HepG2 (cell line): ENCODE data around the gene ZNF581. TPM values are rescaled to one million over a fixed set of nuclear protein-coding genes. Genes with fewer than 3 reads are reported as not detected.

Experiments
- BRCA1 ChIP-seq: sonication (generic); formaldehyde crosslinking; IDR thresholded peaks from 2 replicates; pipeline ENCODE4 v1.4.0; 2020; ENCODE audit warnings: missing genetic modification reagents
- HNF4G ChIP-seq, 2 experiments: sonication (generic) in 1 of 2; formaldehyde crosslinking in 1 of 2; IDR thresholded peaks; 2 replicates each; pipeline versions ENCODE4 v1.4.0 to v1.6.1; 2011 to 2020; ENCODE audit warnings: borderline replicate concordance in 2 of 2, low read depth in 2 of 2, mild to moderate bottlenecking in 2 of 2, low read length in 1 of 2, missing genetic modification reagents in 1 of 2, moderate library complexity in 1 of 2
- MEIS1 ChIP-seq: sonication (generic); formaldehyde crosslinking; IDR thresholded peaks from 2 replicates; pipeline ENCODE4 v1.9.0; 2021; ENCODE audit warnings: mild to moderate bottlenecking, missing genetic modification reagents, moderate library complexity, borderline replicate concordance
- MXI1 ChIP-seq: IDR thresholded peaks from 3 replicates; pipeline ENCODE4 v1.6.1; 2012; ENCODE audit warnings: low read depth, low read length, inconsistent platforms, borderline replicate concordance
- ZNF180 ChIP-seq: sonication (generic); formaldehyde crosslinking; IDR thresholded peaks from 2 replicates; pipeline ENCODE4 v1.4.0; 2020; ENCODE audit warnings: low read depth, missing genetic modification reagents, borderline replicate concordance
- ZNF589 ChIP-seq: sonication (generic); formaldehyde crosslinking; conservative IDR thresholded peaks from 2 replicates; pipeline ENCODE4 v1.8.0; 2022; ENCODE audit warnings: mild to moderate bottlenecking, moderate library complexity, missing genetic modification reagents
- ZNF749 ChIP-seq: sonication (generic); formaldehyde crosslinking; IDR thresholded peaks from 2 replicates; pipeline ENCODE4 v1.8.0; 2022; ENCODE audit warnings: mild to moderate bottlenecking, missing genetic modification reagents, moderate library complexity, borderline replicate concordance
- polyA plus RNA-seq, 8 experiments: library from polyadenylated mRNA; depleted of rRNA in 3 of 8; stranded (reverse) in 7 of 8; unstranded in 1 of 8; fragments of >200 nt; fragmentation: Illumina TruSeq in 4 of 8; extraction: Trizol in 4 of 8; gene quantifications; 2 replicates each; pipeline versions ENCODE4 v1.2.1 to v1.2.3, GENCODE V29; 2011 to 2016; ENCODE audit warnings: low read depth in 4 of 8, missing spikeins in 1 of 8, mixed read lengths in 1 of 8; ENCODE audit not compliant: insufficient read depth in 1 of 8
- total RNA-seq, 5 experiments: library from RNA; depleted of rRNA; stranded (reverse); fragments of >200 nt; fragmentation: Illumina TruSeq; extraction: Trizol; gene quantifications; 2 replicates each; pipeline ENCODE4 v1.2.3, GENCODE V29; 2016; ENCODE audit warnings: low read depth in 1 of 5
- TF ChIP-seq, protein P1 (sequence below): sonication (generic); formaldehyde crosslinking; IDR thresholded peaks from 2 replicates; pipeline ENCODE4 v1.8.0; 2022; ENCODE audit warnings: mild to moderate bottlenecking, missing genetic modification reagents; ENCODE audit not compliant: insufficient replicate concordance
- TF ChIP-seq, protein P2 (sequence below): sonication (generic); formaldehyde crosslinking; IDR thresholded peaks from 2 replicates; pipeline ENCODE4 v1.5.1; 2020; ENCODE audit warnings: missing genetic modification reagents, mild to moderate bottlenecking, borderline replicate concordance
- TF ChIP-seq, protein P3 (sequence below): sonication (generic); formaldehyde crosslinking; IDR thresholded peaks from 2 replicates; pipeline ENCODE4 v1.4.0; 2020; ENCODE audit warnings: missing genetic modification reagents, borderline replicate concordance
- TF ChIP-seq, protein P4 (sequence below): sonication (generic); formaldehyde crosslinking; IDR thresholded peaks from 2 replicates; pipeline ENCODE4 v1.4.0; 2020; ENCODE audit warnings: missing genetic modification reagents
- TF ChIP-seq, protein P5 (sequence below): sonication (generic); formaldehyde crosslinking; IDR thresholded peaks from 2 replicates; pipeline ENCODE4 v1.5.1; 2020; ENCODE audit warnings: missing genetic modification reagents, mild to moderate bottlenecking, borderline replicate concordance
- TF ChIP-seq, protein P6 (sequence below): sonication (generic); formaldehyde crosslinking; IDR thresholded peaks from 2 replicates; pipeline ENCODE4 v1.5.0; 2020; ENCODE audit warnings: mild to moderate bottlenecking, missing genetic modification reagents, borderline replicate concordance

Gene ZNF581
- total and polyA plus RNA-seq, 2 of the 13 experiments (the other 11 are each of a cell fraction or from before 2014, with no cell fraction given), result 19.6 to 49.5 TPM

DNA sequence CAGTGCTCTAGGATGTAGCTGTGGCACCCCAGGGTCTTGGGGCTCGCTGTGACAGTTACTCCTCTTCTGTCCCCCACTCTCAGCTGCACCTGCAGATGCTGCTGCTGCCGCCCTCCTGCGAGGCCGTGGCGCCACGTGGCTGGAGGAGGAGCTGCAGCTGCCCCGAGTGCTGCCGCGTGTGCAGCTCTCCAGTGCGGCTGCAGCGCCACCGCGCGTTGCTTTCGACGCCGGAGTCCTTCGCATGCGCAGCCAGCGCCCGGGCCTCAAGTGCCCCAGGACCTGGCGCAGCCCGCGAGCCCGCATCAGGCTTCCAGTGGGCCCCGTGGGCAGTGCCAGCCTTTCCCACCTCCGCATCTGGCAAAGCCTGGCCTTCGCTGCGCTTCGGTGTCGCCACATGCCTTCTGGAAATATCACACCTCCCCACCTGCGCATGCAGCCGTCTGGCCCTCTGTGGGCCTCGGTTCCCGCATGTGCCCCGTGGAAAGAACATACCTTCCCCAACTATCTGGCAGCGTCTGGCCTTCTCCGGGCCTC lies 3.3 kb upstream of the ZNF581 start (continued):
- TF ChIP-seq, protein P1, sequence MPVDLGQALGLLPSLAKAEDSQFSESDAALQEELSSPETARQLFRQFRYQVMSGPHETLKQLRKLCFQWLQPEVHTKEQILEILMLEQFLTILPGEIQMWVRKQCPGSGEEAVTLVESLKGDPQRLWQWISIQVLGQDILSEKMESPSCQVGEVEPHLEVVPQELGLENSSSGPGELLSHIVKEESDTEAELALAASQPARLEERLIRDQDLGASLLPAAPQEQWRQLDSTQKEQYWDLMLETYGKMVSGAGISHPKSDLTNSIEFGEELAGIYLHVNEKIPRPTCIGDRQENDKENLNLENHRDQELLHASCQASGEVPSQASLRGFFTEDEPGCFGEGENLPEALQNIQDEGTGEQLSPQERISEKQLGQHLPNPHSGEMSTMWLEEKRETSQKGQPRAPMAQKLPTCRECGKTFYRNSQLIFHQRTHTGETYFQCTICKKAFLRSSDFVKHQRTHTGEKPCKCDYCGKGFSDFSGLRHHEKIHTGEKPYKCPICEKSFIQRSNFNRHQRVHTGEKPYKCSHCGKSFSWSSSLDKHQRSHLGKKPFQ (CRISPR knock-in tag), result no peak
- TF ChIP-seq ZNF749 (CRISPR knock-in tag) (0 out of 2 replicates have a peak, but pooled peaks have one; percentile 63), ZNF589 (CRISPR knock-in tag) (0 out of 2 replicates have a peak, but pooled peaks have one; percentile 64), MEIS1 (CRISPR knock-in tag) (no peak), BRCA1 (no peak), HNF4G (IDR thresholded peaks at IDR 0.05; ENCODE audit: borderline replicate concordance, low read depth, low read length) (no peak), HNF4G (CRISPR knock-in tag; IDR thresholded peaks at IDR 0.05; ENCODE audit: borderline replicate concordance, low read depth) (no peak), MXI1 (no peak), ZNF180 (CRISPR knock-in tag) (no peak)
- TF ChIP-seq, protein P2, sequence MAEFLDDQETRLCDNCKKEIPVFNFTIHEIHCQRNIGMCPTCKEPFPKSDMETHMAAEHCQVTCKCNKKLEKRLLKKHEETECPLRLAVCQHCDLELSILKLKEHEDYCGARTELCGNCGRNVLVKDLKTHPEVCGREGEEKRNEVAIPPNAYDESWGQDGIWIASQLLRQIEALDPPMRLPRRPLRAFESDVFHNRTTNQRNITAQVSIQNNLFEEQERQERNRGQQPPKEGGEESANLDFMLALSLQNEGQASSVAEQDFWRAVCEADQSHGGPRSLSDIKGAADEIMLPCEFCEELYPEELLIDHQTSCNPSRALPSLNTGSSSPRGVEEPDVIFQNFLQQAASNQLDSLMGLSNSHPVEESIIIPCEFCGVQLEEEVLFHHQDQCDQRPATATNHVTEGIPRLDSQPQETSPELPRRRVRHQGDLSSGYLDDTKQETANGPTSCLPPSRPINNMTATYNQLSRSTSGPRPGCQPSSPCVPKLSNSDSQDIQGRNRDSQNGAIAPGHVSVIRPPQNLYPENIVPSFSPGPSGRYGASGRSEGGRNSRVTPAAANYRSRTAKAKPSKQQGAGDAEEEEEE (CRISPR knock-in tag), result no peak
- TF ChIP-seq, protein P3, sequence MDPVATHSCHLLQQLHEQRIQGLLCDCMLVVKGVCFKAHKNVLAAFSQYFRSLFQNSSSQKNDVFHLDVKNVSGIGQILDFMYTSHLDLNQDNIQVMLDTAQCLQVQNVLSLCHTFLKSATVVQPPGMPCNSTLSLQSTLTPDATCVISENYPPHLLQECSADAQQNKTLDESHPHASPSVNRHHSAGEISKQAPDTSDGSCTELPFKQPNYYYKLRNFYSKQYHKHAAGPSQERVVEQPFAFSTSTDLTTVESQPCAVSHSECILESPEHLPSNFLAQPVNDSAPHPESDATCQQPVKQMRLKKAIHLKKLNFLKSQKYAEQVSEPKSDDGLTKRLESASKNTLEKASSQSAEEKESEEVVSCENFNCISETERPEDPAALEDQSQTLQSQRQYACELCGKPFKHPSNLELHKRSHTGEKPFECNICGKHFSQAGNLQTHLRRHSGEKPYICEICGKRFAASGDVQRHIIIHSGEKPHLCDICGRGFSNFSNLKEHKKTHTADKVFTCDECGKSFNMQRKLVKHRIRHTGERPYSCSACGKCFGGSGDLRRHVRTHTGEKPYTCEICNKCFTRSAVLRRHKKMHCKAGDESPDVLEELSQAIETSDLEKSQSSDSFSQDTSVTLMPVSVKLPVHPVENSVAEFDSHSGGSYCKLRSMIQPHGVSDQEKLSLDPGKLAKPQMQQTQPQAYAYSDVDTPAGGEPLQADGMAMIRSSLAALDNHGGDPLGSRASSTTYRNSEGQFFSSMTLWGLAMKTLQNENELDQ (CRISPR knock-in tag), result no peak
- TF ChIP-seq, protein P4, sequence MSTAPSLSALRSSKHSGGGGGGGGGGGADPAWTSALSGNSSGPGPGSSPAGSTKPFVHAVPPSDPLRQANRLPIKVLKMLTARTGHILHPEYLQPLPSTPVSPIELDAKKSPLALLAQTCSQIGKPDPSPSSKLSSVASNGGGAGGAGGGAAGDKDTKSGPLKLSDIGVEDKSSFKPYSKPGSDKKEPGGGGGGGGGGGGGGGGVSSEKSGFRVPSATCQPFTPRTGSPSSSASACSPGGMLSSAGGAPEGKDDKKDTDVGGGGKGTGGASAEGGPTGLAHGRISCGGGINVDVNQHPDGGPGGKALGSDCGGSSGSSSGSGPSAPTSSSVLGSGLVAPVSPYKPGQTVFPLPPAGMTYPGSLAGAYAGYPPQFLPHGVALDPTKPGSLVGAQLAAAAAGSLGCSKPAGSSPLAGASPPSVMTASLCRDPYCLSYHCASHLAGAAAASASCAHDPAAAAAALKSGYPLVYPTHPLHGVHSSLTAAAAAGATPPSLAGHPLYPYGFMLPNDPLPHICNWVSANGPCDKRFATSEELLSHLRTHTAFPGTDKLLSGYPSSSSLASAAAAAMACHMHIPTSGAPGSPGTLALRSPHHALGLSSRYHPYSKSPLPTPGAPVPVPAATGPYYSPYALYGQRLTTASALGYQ (CRISPR knock-in tag), result no peak
- TF ChIP-seq, protein P5, sequence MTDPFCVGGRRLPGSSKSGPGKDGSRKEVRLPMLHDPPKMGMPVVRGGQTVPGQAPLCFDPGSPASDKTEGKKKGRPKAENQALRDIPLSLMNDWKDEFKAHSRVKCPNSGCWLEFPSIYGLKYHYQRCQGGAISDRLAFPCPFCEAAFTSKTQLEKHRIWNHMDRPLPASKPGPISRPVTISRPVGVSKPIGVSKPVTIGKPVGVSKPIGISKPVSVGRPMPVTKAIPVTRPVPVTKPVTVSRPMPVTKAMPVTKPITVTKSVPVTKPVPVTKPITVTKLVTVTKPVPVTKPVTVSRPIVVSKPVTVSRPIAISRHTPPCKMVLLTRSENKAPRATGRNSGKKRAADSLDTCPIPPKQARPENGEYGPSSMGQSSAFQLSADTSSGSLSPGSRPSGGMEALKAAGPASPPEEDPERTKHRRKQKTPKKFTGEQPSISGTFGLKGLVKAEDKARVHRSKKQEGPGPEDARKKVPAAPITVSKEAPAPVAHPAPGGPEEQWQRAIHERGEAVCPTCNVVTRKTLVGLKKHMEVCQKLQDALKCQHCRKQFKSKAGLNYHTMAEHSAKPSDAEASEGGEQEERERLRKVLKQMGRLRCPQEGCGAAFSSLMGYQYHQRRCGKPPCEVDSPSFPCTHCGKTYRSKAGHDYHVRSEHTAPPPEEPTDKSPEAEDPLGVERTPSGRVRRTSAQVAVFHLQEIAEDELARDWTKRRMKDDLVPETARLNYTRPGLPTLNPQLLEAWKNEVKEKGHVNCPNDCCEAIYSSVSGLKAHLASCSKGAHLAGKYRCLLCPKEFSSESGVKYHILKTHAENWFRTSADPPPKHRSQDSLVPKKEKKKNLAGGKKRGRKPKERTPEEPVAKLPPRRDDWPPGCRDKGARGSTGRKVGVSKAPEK (CRISPR knock-in tag), result no peak
- TF ChIP-seq, protein P6, sequence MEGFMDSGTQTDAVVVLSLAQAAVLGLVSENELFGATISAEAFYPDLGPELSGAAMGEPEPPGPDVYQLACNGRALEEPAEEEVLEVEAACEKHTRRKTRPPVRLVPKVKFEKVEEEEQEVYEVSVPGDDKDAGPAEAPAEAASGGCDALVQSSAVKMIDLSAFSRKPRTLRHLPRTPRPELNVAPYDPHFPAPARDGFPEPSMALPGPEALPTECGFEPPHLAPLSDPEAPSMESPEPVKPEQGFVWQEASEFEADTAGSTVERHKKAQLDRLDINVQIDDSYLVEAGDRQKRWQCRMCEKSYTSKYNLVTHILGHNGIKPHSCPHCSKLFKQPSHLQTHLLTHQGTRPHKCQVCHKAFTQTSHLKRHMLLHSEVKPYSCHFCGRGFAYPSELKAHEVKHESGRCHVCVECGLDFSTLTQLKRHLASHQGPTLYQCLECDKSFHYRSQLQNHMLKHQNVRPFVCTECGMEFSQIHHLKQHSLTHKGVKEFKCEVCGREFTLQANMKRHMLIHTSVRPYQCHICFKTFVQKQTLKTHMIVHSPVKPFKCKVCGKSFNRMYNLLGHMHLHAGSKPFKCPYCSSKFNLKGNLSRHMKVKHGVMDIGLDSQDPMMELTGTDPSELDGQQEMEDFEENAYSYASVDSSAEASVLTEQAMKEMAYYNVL (CRISPR knock-in tag), result no peak
